Hematopoietic multipotent progenitor cell (in vitro differentiated cells): ENCODE results near the gene UBE2I. TPM values are rescaled to one million over a fixed set of nuclear protein-coding genes. Genes with fewer than 3 reads are reported as not detected.
A peak's percentile ranks its signal among the peaks of the same experiment; 100 is the strongest.
"Not testable (repeated sequence)": the region's sequence is repeated elsewhere in the genome, so short reads cannot be mapped to it uniquely, and the experiment has no call there.

ENCODE experiments used
- DNase-seq, 3 donors: peaks; one replicate each; pipeline ENCODE4 v3.0.0-alpha.2; 2011 to 2015; ENCODE audit warnings: low read depth in 2 of 3, low spot score in 2 of 3
- total RNA-seq: library from RNA; depleted of rRNA; stranded (reverse); fragments of >200 nt; gene quantifications from one replicate; pipeline ENCODE4 v1.2.3, GENCODE V29; 2012

Gene UBE2I
- total RNA-seq, 1 donor = 67.6 TPM

DNA sequence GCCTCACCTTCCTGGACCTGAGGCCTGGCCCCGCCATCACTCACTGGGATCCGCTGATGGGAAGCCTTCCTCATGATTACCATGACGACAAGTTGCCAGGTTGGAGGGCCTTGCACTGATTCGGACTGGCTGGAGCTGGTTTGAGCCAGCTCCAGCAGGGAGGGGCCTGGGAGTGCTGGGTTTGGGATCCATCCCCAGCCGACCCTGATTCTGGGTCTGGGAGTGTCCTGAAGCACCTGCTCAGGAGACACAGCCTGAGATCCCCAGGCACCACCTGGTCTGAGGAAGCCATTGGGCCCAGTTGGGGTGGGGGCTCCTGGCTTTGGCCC, 18.1 kb downstream of the UBE2I start:
- no peak for DNase-seq

DNA sequence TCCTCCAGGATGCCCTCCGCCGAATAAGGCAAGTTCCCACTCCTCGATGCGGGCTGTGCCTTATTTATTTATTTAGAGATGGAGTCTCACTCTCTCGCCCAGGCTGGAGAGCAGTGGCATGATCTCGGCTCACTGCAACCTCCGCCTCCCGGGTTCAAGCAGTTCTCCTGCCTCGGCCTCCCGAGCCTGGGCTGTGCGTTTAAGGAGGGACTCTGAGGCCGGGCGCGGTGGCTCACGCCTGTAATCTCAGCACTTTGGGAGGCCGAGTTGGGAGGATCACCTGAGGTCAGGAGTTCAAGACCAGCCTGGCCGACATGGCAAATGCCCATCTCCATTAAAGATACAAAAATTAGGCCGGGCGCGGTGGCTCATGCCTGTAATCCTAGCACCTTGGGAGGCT, 18.7 kb downstream of the UBE2I start:
- DNase-seq = not testable (repeated sequence)

DNA sequence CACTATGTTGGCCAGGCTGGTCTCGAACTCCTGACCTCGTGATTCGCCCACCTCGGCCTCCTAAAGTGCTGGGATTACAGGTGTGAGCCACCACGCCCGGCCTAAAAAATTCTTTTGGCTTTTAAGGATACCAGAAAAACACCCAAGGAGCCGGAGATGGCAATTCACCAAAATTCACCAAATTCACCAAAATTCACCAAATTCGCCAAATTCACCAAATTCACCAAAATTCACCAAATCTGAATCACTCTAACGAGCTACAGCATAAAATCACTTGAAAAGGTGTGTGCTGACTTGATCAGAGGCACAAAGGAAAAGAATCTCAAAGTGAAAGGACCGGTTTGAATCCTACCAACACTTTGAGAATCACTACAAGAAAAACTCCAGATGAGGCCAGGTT, 19.5 kb downstream of the UBE2I start:
- DNase-seq = not testable (repeated sequence)

DNA sequence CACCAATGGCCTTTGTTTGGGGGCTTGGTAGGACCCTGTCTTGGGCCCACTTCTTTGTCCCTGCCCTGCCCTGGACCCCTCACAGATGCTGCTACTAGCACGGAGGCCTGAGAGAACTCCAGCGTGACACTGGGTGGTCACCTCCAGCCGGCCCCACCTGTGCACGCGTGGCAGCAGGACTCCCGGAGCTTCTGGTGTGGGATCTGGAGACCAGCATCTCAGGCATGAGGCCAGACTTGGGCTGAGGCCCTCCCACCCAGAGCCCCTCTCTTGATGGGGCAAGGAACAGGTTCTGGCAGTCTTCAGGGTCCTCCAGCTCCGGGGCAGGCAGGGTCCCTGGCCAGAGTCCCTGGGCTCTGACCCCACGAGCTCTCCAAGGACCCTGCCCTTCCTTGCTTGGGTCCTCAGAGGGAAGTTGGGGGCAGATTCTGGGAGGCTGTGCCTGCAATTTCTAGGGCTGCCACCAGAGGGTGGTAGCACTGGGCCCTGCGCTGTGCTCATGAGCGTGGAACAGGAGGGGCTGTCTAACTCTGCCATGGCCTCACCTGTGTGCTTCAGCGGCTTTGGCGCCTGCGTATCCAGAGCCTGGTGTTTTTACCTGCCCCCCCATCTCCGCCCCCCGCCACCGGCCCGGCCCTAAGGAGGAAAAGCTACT, 21.0 kb downstream of the UBE2I start:
- DNase-seq = no peak

DNA sequence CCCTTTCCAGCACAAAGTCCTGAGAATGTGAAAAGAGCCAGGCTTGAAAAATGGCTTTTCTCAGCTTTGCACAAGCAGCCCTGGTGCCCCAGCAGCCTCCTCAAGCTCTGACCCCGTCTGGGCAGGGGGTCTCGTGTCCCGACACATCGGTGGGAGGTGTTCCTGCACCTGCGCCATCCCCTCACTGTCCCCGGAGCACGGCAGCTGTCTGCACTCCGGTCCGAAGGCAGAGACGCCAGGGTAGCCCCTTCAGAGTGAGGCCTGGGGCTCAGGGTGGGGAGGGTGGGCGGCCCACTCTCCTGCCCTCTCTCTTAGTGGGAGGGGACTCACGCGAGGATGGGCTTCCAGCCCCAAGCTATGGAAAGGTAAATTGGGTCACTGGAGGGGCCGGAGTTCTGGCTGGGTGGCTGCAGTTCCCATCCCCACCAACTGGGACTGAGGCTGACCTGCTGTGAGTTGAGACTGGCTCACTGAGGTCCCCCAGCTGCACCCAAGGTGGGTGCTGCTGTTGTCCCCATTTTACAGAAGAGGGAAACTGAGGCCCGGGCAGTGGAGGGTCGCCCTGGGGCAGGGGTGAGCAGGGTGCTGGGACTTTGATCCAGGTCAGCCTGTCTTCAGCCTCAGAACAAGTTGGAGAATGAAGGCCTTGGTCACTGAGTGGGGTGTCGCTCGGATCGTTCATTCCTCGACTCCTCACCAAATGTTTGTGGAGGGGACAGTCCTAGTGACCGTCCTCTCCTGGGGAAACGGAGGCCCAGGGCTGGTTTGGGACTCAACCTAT, 21.7 kb downstream of the UBE2I start:
- no peak for DNase-seq

GRCh38 chr16:1331712-1332617, 22.5 kb downstream of the UBE2I start:
- DNase-seq = peak in 2 of 3 donors; percentile 81 to 87

- no peak for DNase-seq
Measured at GRCh38 chr16:1332618-1333148, 23.2 kb downstream of the UBE2I start.

DNA sequence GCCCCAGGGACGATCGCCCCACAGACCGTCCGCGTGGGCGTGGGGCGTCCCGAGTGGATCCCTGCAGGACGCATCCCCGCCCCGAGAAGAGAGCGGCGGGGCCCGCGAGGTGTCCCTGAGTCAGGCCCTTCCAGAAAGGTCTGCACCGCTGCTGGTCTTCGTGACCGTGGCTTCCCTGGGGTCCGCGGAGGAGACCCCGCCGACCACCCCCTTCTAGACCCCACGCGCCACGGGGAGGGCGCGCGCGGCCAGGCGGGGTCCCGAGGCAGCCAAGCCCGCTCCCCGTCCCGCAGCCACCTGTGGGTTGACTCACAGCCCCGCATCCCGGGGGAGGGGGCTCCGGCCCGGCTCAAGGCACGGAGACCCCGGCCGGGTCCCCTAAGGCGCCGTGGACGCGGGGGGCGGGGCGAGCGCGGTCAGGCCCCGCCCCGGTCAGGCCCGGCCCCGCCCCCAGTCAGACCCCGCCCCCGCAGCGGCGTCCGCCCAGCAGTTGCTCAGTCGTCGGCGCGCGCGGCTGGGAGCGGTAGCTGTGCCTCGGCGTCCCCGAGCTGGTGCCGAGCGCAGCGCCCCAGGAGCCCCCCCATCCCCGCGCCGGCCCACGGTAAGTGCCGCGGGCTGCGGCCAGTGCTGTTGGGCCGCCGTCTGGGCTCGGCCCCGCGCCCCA, 23.8 kb downstream of the UBE2I start, which contains the start of gene BAIAP3:
TSS of gene BAIAP3 (plus strand) at position 497 of the 664 bp plus-strand sequence. CDS start 4,905 bp downstream, outside the sequence.
- DNase-seq = peak in 1 of 3 donors; percentile 32

DNA sequence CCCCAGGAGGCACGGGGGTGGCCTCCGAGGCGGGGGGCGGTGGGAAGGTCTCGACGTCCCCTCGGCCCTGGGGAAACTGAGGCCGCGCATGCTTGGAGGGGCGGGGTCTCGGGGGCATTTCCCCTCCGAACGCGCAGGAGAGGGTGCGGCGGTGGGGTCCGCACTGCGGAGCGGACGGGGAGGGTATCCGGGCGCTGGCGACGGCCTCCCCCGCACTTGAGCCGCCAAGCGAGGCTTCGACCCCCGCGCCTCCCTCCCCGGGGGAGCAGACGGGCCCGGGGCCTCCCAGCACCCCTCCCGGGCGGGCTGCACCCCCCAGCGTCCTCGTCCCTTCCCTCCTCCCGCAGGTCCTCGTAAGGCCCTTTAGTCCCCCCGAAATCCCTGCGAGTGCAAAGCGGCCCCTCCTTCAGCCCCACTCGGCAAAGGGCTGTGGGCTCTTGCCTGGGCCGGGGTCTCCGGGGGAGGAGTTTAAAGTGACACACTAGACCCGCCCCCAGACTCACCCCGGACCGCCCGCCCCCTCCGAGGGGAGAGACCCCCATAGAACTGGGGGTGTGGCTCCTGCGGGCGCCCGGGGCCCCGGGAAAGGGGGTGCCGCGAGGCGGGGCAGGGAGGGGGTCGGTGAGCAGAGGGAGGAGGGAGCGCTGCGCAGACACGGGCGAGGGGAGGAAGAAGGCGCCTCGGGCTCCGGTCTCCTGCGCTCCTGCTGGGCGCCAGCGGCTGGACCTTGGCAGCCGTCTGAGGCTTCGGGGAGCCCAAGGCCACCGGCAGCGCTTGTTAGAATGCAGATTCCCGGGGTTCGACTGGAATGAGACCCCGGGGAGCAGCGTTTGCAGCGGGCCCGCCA, 24.6 kb downstream of the UBE2I start:
- DNase-seq = no peak

- DNase-seq = no peak
Measured at GRCh38 chr16:1334739-1335138, 25.3 kb downstream of the UBE2I start.

DNA sequence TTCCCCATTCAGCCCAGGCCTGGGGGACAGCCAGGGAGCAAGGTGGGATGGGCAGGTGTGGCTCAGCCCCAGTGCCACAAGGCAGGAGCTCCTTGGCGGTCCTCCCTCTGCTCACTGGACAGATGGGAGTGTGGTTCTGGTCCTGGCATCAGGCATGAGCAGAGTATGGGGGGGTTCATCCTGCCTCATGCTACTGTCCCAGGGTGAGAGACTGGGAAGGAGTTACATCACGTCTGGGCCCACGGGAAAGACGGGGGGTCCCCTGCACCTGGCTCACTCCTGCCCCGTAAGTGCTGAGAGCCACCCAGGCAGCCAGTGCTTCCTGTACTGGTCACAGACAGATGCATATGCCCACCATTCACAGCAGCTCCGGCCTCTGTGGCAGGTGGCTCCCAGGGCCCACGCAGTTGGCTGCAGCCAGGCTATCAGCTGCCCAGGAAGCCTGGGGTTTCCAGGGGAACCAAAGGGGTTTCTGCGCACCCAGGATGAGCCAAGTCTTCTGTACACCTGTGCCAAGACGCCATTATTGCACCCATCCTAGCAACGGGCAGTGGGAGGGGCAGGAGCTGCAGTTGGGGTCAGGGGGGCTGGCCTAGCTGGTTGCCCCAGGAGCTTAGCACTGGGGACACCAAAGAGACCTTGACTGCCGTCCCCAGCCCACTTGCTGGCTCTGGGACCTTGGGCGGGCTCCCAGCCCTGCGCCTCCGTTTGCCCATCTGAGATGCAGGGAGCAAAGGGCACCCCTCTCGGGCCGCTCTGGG, 26.0 kb downstream of the UBE2I start:
- DNase-seq = no peak

DNA sequence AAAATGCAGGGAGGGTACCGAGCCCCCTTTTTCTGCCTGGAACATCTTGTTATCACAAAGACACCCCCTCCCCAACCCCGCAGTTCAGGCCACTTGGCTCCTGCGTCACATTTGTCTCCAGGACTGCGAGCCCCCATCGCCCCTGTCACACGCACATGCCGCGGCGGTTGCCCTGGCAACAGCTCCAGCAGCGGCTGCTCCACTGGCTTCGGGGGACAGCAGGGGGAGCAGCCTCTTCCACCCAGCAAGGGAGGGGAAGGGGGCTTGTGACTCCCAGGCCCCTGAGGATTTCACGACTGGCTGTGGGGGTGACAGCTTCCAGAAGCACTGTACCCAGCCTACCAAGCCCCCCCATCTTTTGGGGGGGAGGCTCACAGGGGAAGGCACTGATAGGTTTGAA, 26.6 kb downstream of the UBE2I start:
- peak in 2 of 3 donors; percentile 59 to 63 for DNase-seq

DNA sequence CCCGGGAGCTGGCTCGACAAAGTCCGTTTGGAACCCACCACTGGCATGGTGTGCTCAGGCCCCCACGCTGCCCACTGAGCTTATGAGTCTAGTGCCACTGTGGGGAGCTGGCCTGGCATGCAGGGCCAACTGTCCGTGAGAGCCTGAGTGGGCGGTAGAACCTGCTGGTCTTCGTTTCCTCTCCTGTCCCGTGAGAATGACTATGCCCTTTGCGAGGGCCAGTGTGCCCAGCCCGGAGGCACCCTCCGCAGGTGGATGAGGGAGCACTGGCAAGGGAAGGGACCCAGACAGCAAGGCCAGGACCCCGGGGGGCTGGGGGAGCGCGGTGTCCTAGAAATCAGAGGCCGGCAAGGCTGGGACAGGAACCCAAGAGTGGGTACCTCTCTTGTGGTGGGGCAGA, 27.2 kb downstream of the UBE2I start:
- no peak for DNase-seq

GRCh38 chr16:1337486-1337885, 28.1 kb downstream of the UBE2I start:
- DNase-seq = peak in 1 of 3 donors; percentile 30

- DNase-seq = peak in 1 of 3 donors; percentile 53
Measured at GRCh38 chr16:1338119-1338730, 28.8 kb downstream of the UBE2I start.

DNA sequence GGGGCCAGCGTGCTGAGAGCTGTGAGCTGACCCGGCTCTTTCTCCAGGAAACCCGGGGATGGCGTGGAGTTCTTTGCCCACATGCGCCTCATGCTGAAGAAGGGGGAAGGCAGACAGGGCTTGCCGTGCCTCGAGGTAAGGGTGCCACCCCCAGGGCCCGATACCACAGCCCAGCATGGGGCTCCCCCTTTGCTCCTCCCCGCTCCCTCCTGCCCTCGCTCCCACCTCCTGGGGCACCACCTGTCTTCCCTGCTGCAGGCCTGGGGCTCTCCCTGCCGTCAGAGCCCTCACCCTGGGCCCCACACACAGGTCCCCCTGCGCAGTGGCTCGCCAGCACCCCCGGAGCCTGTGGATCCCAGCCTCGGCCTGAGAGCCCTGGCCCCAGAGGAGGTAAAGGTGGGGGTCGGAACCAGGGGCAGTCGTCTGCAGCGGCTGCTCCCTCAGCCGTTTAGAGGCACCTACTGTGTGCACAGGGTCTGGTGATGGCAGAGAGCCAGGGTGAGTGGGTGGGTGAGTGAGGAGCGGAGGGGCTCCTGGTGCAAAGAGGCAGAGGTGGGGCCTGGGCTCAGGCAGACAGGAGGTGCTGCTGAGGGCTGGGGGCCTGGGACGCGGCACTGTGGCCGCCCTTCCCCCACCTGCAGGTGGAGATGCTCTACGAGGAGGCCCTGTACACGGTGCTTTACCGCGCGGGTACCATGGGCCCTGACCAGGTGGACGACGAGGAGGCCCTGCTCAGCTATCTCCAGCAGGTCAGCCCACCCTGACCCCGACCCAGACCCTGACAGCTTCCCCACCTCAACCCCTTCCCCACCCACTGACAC, 29.6 kb downstream of the UBE2I start:
- no peak for DNase-seq

DNA sequence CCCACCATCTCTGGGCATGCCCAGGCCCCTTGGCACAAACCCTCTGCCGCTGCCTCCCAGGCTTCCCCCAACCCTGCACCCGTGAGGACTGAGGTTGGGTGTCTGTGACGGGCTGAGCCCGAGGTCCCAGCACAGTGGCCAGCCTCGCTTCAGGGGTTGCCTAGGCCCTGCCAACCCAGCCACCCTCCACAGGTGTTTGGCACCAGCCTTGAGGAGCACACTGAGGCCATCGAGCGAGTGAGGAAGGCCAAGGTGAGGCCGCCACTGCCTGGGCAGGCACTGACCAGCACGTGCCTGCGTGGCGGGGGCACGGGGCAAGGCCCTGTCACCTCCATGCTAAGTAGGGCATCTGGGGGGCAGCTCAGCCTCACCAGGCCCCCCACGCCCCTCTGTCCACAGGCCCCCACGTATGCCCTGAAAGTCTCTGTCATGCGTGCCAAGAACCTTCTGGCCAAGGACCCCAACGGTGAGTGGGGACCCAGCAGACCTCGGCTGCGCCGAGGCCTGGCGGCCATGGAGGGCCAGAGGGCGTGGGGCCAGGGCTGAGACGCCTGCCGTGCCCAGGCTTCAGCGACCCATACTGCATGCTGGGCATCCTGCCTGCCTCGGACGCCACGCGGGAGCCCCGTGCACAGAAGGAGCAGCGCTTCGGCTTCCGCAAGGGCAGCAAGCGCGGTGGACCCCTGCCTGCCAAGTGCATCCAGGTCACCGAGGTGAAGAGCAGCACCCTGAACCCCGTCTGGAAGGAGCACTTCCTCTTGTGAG, 31.5 kb downstream of the UBE2I start:
- DNase-seq = no peak
